Measurements from ENCODE around the gene FSD1L.

Gene FSD1L

DNA sequence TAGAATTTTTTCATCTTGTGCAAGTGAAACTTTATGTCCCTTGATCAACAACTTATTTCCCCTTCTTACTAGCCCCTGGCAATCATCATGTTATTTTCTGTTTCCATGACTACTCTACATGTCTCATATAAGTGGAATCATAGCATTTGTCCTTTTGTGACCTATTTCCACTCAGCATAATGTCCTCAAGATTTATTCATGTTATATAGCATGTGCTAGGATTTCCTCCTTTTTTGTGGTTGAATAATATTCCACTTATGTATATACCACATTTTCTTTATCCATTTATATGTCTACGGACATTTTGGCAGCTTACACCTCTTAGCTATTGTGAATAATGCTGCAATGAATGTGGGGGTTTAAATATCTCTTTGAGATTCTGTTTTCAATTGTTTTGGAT is 21.0 kb downstream of the FSD1L start:
- Histone ChIP-seq H3K27ac (ENCODE audit: low read depth, low read length) (no peak overlapping the region), H3K27me3 (ENCODE audit: control insufficient read depth, insufficient read depth, low read length) (no peaks in the 10 kb centered on the region), H3K36me3 (ENCODE audit: control insufficient read depth, insufficient read depth, low read length) (peaks cover 2% of the 10 kb centered on the region), H3K4me3 (ENCODE audit: low read length) (no peak overlapping the region), H3K9ac (ENCODE audit: low read length) (no peak overlapping the region), H3K4me1 (ENCODE audit: control insufficient read depth, insufficient read depth, low read length) (no peaks in the 10 kb centered on the region)

DNA sequence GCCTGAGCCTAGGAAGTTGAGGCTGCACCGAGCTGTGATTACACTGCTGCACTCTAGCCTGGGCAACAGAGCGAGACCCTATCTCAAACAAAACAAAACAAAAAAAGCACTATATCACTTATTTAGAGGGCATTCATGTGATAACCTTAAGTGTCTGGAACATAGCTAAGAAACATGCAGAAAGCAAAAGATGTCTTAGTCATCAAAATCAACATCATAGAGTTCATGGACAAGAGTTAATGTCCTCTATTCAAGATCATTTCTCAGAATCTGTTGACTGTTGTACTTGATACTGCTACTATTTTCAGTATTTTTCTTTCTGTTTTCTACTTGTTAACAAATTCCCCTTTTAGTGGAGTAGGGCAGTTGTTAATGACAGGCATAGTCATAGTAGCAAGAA is 25.4 kb downstream of the FSD1L start:
- H3K27me3 ChIP-seq (ENCODE audit: control insufficient read depth, insufficient read depth, low read length), result no peaks in the 10 kb centered on the region
- H3K36me3 ChIP-seq (ENCODE audit: control insufficient read depth, insufficient read depth, low read length), result no peaks in the 10 kb centered on the region
- no peak overlapping the region for H3K4me3 ChIP-seq (ENCODE audit: low read length)
- H3K27ac ChIP-seq (ENCODE audit: low read depth, low read length), result no peak overlapping the region
- H3K4me1 ChIP-seq (ENCODE audit: control insufficient read depth, insufficient read depth, low read length), result no peaks in the 10 kb centered on the region
- no peak overlapping the region for H3K9ac ChIP-seq (ENCODE audit: low read length)

DNA sequence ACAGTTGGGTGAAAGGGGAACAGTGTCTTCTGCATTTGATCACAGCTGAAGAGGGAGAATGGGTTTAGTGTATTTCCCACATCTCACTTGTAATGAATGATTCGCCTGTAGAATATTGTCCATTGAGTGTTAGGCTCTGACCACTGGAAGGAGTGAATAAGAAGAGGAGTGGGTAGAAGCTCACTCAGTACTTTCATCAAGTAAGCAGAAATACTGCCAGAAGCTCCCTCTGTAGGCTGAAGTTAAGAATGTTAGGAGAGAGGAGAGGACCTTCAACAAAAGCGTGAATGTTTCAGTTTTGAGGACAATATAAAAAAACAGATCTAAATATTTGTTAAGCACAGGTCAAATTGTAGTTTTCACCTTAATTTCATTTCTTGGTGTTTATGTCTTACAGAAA is 27.5 kb downstream of the FSD1L start:
- Histone ChIP-seq H3K27ac (ENCODE audit: low read depth, low read length) (no peak overlapping the region), H3K9ac (ENCODE audit: low read length) (no peak overlapping the region), H3K4me3 (ENCODE audit: low read length) (no peak overlapping the region), H3K4me1 (ENCODE audit: control insufficient read depth, insufficient read depth, low read length) (no peaks in the 10 kb centered on the region), H3K36me3 (ENCODE audit: control insufficient read depth, insufficient read depth, low read length) (no peaks in the 10 kb centered on the region), H3K27me3 (ENCODE audit: control insufficient read depth, insufficient read depth, low read length) (no peaks in the 10 kb centered on the region)

DNA sequence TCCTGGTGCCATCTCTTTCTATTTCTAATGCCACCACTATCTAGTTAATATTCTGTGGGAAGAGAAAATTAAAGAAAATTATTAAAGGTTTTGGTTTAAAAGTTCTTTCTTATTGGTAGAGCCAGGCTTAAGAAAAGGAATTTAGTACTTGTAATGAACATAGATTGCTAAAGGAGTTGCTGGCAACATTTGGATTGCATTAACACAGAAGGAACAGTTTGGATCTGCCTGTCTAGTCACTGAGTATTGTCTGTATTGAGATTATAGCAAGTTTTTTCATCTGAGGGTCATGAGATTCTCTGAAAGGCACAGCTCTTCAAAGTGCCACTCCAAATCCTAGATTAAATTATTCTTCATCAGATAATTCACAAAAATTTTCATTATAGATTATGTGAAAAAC is 32.0 kb downstream of the FSD1L start:
- H3K27me3 ChIP-seq (ENCODE audit: control insufficient read depth, insufficient read depth, low read length), result no peaks in the 10 kb centered on the region
- H3K27ac ChIP-seq (ENCODE audit: low read depth, low read length), result no peak overlapping the region
- no peaks in the 10 kb centered on the region for H3K36me3 ChIP-seq (ENCODE audit: control insufficient read depth, insufficient read depth, low read length)
- H3K4me1 ChIP-seq (ENCODE audit: control insufficient read depth, insufficient read depth, low read length), result no peaks in the 10 kb centered on the region
- H3K4me3 ChIP-seq (ENCODE audit: low read length), result no peak overlapping the region
- H3K9ac ChIP-seq (ENCODE audit: low read length), result no peak overlapping the region

DNA sequence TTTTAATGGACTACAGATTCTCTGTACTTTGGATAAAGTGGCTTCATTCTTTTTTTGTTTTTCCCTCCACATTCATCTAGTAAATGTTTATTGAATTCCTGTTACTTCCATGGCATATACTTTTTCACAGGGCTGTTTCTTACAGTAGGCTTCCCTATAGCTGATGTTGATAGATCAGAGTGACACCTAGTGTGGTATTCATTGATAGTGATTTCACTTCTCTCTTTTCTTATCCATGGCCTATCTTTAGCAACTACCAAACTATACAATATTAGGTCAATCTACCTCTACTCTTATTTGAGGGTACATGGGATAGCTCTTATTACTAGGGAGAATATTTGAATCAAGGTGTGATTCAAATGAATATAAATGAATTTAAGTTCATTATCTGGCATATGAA is 35.8 kb downstream of the FSD1L start:
- H3K36me3 ChIP-seq (ENCODE audit: control insufficient read depth, insufficient read depth, low read length), result no peaks in the 10 kb centered on the region
- H3K4me3 ChIP-seq (ENCODE audit: low read length), result no peak overlapping the region
- no peaks in the 10 kb centered on the region for H3K27me3 ChIP-seq (ENCODE audit: control insufficient read depth, insufficient read depth, low read length)
- no peaks in the 10 kb centered on the region for H3K4me1 ChIP-seq (ENCODE audit: control insufficient read depth, insufficient read depth, low read length)
- no peak overlapping the region for H3K9ac ChIP-seq (ENCODE audit: low read length)
- H3K27ac ChIP-seq (ENCODE audit: low read depth, low read length), result no peak overlapping the region

DNA sequence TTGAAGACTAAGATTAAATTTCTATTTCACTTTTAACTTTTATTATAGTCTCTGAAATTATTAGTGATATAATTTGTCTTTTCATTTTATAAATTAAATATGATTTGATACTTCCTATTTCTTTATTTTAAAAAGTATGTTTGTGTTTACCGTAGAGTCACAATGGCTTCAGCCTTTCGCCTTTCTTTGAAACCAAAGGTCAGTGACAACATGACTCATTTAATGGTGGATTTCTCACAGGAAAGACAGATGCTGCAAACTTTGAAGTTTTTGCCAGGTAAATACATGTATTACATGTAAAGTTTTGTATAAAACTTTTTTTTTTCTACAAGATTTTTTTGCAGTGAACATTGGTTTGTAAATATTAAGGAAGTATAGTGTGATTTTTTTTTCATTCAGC is 36.4 kb downstream of the FSD1L start:
- Histone ChIP-seq H3K9ac (ENCODE audit: low read length) (no peak overlapping the region), H3K4me1 (ENCODE audit: control insufficient read depth, insufficient read depth, low read length) (no peaks in the 10 kb centered on the region), H3K36me3 (ENCODE audit: control insufficient read depth, insufficient read depth, low read length) (no peaks in the 10 kb centered on the region), H3K27me3 (ENCODE audit: control insufficient read depth, insufficient read depth, low read length) (no peaks in the 10 kb centered on the region), H3K4me3 (ENCODE audit: low read length) (no peak overlapping the region), H3K27ac (ENCODE audit: low read depth, low read length) (no peak overlapping the region)

DNA sequence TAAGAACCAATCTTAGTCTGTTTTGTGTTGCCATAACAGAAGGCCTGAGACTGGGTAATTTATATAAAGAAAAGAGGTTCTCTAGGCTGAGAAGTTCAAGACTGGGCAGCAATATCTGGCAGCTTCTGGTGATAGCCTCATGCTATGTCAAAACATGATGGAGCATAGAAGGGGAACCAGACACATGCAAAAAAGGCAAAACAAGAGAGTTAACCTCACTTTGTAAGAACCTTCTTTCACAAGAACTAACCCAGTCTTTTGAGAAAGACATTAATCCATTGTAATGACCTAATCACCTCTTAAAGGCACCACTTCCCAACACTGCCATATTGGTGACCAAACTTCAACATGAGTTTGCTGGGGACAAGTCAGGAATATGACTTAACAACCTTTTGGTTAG is 37.3 kb downstream of the FSD1L start:
- H3K9ac ChIP-seq (ENCODE audit: low read length), result no peak overlapping the region
- no peak overlapping the region for H3K4me3 ChIP-seq (ENCODE audit: low read length)
- H3K27me3 ChIP-seq (ENCODE audit: control insufficient read depth, insufficient read depth, low read length), result no peaks in the 10 kb centered on the region
- H3K4me1 ChIP-seq (ENCODE audit: control insufficient read depth, insufficient read depth, low read length), result no peaks in the 10 kb centered on the region
- no peaks in the 10 kb centered on the region for H3K36me3 ChIP-seq (ENCODE audit: control insufficient read depth, insufficient read depth, low read length)
- H3K27ac ChIP-seq (ENCODE audit: low read depth, low read length), result no peak overlapping the region

DNA sequence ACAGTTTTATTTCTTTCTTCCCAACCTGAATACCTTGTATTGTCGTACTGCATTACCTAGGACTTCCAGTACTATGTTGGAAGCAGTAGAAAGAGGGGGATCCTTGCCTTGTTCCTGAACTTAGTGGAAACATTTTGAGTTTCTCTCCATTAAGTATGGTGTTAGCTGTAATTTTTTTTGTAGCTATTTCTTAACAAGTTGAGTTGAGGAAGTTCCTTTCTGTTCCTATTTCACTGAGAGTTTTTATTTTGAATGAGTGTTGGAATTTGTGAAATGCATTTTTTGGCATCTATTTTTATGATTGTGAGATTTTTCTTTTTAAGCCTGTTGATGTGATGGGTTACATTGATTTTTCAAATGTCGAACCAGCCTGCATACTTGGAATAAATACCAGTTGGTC is 49.0 kb downstream of the FSD1L start:
- Histone ChIP-seq H3K36me3 (ENCODE audit: control insufficient read depth, insufficient read depth, low read length) (no peaks in the 10 kb centered on the region), H3K27me3 (ENCODE audit: control insufficient read depth, insufficient read depth, low read length) (no peaks in the 10 kb centered on the region), H3K4me3 (ENCODE audit: low read length) (no peak overlapping the region), H3K4me1 (ENCODE audit: control insufficient read depth, insufficient read depth, low read length) (no peaks in the 10 kb centered on the region), H3K27ac (ENCODE audit: low read depth, low read length) (no peak overlapping the region), H3K9ac (ENCODE audit: low read length) (no peak overlapping the region)

DNA sequence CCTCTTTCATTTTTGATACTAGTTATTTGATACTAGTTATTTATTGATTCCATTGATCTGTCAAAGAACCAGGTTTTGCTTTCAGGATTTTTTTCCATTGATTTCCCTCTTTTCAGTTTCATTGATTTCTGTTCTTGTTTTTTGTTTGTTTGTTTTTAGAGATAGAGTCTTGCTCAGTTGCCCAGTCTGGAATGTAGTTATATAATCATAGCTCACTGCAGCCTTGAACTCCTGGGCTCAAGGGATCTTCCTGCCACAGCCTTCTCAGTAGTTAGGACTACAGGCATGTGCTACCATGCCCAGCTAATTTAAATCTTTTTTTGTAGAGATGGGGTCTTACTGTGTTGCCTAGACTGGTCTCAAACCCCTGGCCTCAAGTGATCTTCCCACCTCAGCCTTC is 49.9 kb downstream of the FSD1L start:
- Histone ChIP-seq H3K27ac (ENCODE audit: low read depth, low read length) (no peak overlapping the region), H3K4me3 (ENCODE audit: low read length) (no peak overlapping the region), H3K9ac (ENCODE audit: low read length) (no peak overlapping the region), H3K4me1 (ENCODE audit: control insufficient read depth, insufficient read depth, low read length) (no peaks in the 10 kb centered on the region), H3K36me3 (ENCODE audit: control insufficient read depth, insufficient read depth, low read length) (no peaks in the 10 kb centered on the region), H3K27me3 (ENCODE audit: control insufficient read depth, insufficient read depth, low read length) (no peaks in the 10 kb centered on the region)

DNA sequence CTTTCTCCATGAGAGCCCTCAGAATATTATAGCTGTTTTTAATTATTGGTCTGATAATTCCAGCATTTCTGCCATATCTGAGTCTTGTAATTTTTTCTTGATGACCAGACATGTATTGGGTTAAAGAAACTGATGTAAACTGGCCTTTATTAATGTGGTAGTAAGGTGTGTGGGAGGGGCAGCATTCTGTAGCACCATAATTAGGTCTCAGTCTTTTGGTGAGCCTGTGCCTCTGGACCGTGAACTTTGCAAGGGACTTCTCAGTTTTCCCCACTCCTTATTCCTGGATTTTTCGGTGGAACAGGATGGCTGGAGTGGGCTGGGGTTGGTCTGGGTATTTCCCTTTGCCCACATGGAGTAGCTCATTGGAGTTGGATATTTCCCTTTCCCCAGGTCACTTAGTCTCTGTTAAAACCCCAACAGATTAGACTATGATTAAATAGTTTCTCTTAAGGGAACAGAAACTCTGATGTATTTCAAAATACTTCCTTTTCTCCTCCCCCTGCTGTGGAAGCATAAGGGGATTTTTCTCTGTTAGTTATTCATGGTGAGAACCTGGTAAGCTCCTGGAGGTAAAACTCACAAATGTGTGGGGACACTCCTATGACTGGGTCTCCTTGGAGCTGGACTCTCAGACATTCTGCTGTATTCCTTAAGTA is 52.4 kb downstream of the FSD1L start:
- no peak overlapping the region for H3K9ac ChIP-seq (ENCODE audit: low read length)
- no peaks in the 10 kb centered on the region for H3K4me1 ChIP-seq (ENCODE audit: control insufficient read depth, insufficient read depth, low read length)
- H3K36me3 ChIP-seq (ENCODE audit: control insufficient read depth, insufficient read depth, low read length), result no peaks in the 10 kb centered on the region
- no peak overlapping the region for H3K4me3 ChIP-seq (ENCODE audit: low read length)
- no peak overlapping the region for H3K27ac ChIP-seq (ENCODE audit: low read depth, low read length)
- H3K27me3 ChIP-seq (ENCODE audit: control insufficient read depth, insufficient read depth, low read length), result no peaks in the 10 kb centered on the region

DNA sequence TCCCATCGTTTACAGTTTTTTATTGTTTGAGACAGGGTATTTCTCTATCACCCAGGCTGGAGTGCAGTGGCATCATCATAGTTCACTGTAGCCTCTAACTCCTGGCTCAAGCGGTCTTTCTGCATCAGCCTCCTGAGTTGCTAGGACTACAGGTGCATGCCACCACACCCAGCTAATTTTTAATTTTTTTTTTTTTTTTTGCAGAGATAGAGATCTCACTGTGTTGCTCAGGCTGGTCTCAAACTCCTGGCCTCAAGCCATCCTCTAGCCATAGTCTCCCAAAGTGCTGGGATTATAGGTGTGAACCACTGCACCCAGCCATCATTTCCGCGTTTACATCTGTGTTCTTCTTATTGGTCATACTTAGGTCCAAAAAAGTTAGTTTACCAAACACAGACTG is 53.6 kb downstream of the FSD1L start:
- H3K4me3 ChIP-seq (ENCODE audit: low read length), result no peak overlapping the region
- H3K9ac ChIP-seq (ENCODE audit: low read length), result no peak overlapping the region
- no peaks in the 10 kb centered on the region for H3K4me1 ChIP-seq (ENCODE audit: control insufficient read depth, insufficient read depth, low read length)
- H3K27me3 ChIP-seq (ENCODE audit: control insufficient read depth, insufficient read depth, low read length), result no peaks in the 10 kb centered on the region
- H3K27ac ChIP-seq (ENCODE audit: low read depth, low read length), result no peak overlapping the region
- H3K36me3 ChIP-seq (ENCODE audit: control insufficient read depth, insufficient read depth, low read length), result no peaks in the 10 kb centered on the region

DNA sequence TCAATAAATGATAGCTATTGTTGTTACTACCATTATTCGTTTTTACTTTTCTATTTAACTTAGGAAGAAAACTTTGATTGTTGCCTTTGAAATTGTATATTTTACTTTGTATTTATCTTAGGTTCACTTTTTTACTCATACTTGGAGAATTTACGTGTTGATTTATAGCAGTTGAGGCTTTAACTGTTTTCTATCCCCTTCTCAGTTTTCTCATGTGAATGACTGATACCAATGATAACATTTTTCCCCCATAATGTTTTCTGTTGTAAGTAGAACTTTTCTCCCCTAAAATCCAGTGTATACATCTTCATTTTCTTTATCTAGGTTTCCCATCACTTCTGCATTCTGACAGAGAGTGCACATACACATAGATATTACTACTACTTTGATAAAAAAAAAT is 54.4 kb downstream of the FSD1L start:
- Histone ChIP-seq H3K4me1 (ENCODE audit: control insufficient read depth, insufficient read depth, low read length) (no peaks in the 10 kb centered on the region), H3K4me3 (ENCODE audit: low read length) (no peak overlapping the region), H3K27me3 (ENCODE audit: control insufficient read depth, insufficient read depth, low read length) (no peaks in the 10 kb centered on the region), H3K27ac (ENCODE audit: low read depth, low read length) (no peak overlapping the region), H3K36me3 (ENCODE audit: control insufficient read depth, insufficient read depth, low read length) (no peaks in the 10 kb centered on the region), H3K9ac (ENCODE audit: low read length) (no peak overlapping the region)

DNA sequence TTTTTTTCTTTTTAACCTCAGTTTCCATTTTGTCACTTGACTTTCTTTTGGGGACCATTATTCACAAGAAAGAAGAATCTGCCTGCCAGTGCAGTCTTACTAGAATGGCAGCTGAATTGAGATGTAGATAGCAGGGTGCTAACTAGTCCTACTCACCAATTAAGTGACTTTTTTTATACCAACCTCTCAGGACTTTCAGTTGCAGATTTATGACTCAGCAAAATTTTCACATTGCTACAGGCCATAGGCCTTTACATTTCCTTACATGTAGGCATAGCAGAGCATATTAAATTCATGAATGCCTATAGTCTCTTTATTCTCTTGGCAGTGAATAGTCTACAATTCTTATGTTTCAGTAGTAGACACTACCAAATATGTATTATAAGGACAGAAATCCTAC is 56.0 kb downstream of the FSD1L start:
- Histone ChIP-seq H3K9ac (ENCODE audit: low read length) (no peak overlapping the region), H3K27ac (ENCODE audit: low read depth, low read length) (no peak overlapping the region), H3K4me1 (ENCODE audit: control insufficient read depth, insufficient read depth, low read length) (no peaks in the 10 kb centered on the region), H3K4me3 (ENCODE audit: low read length) (no peak overlapping the region), H3K27me3 (ENCODE audit: control insufficient read depth, insufficient read depth, low read length) (no peaks in the 10 kb centered on the region), H3K36me3 (ENCODE audit: control insufficient read depth, insufficient read depth, low read length) (no peaks in the 10 kb centered on the region)
